Activated B cell treated with CpG ODN at 0.5 μM for 24 hours (primary cell): ENCODE measurements around the gene ARHGAP32. TPM values are rescaled to one million over a fixed set of nuclear protein-coding genes. Genes with fewer than 3 reads are reported as not detected.

Source experiments
- ATAC-seq: fragments of 200-7000 bp; cut with Tn5 transposase; one replicate; pipeline ENCODE4 v1.10.0; 2021; ENCODE audit warnings: low read depth, mild to moderate bottlenecking, moderate library complexity
- CTCF ChIA-PET: fragments of 350-600 bp; sonication (Branson Sonifier 250); formaldehyde crosslinking; loops from one replicate; lab custom pipeline; 2021; ENCODE audit warnings: antibody characterized with exemption; lab: Charles Lee
- POLR2A ChIA-PET: fragments of 350-600 bp; sonication (Branson Sonifier 250); formaldehyde crosslinking; loops from one replicate; lab custom pipeline; 2021; ENCODE audit warnings: antibody characterized with exemption; lab: Charles Lee
- DNase-seq: peaks from one replicate; pipeline ENCODE4 v3.0.0; 2022
- H3K27ac Mint-ChIP-seq: one replicate; pipeline ENCODE4 v1.8.0; 2020; ENCODE audit warnings: mixed read lengths
- H3K27me3 Mint-ChIP-seq: one replicate; pipeline ENCODE4 v1.8.0; 2021; ENCODE audit warnings: mixed read lengths
- H3K36me3 Mint-ChIP-seq: one replicate; pipeline ENCODE4 v1.8.0; 2021; ENCODE audit warnings: low read depth, mixed read lengths
- H3K4me1 Mint-ChIP-seq: one replicate; pipeline ENCODE4 v1.8.0; 2021; ENCODE audit warnings: mixed read lengths
- H3K4me3 Mint-ChIP-seq: one replicate; pipeline ENCODE4 v1.8.0; 2020; ENCODE audit warnings: mild to moderate bottlenecking, mixed read lengths
- H3K9me3 Mint-ChIP-seq: one replicate; pipeline ENCODE4 v1.8.0; 2020; ENCODE audit warnings: mixed read lengths
- intact Hi-C: fragments of 100-400 bp; cut with micrococcal nuclease; formaldehyde crosslinking; loops from one replicate; pipeline ENCODE4 v1.15.1; 2024
- total RNA-seq: library from RNA; stranded (reverse); gene quantifications from 2 replicates; pipeline ENCODE4 v1.2.3, GENCODE V29; 2022
- TF ChIP-seq, protein P1 (sequence below): fragments of 200-600 bp; IDR thresholded peaks from one replicate; pipeline ENCODE4 v1.8.0; 2022; ENCODE audit warnings: antibody characterized with exemption, mild to moderate bottlenecking

ARHGAP32 gene
- total RNA-seq, 1 donor from 2014 or later = 6.0 TPM

DNA sequence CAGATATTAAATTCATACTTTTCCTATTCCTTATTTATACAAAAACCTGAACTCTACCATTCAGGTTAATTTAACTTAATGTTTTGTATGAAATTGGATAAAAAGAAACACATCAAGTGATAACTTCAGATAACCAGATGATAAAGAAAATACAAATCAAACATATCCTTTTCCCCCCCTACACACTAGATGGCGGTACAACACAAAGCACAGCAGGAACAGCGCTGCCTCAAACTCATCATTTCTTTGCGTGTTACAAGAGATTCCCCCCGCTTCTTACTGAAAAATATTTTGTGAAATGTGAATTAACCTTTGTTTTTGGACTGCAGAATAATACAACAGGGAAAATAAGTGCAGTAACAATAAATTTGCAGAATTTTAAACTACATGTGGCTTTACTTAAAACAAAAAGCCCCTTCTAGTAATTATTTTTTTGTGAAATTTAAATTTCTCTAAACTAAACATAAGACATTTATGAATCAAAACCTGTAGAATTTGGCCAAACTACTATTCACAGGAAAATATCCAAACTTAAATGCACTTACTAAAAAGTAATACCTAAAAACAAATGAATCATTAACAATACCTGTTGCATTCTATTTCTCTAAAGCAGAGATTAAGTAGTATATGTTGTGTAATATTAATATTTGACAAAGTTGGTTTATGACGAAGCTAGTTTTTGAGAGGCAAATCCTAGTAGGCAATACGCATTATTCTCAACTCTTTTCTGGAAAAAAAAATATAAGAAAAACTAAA, 74.4 kb downstream of the ARHGAP32 start:
- no peak overlapping the region for H3K27ac Mint-ChIP-seq
- TF ChIP-seq, protein P1, sequence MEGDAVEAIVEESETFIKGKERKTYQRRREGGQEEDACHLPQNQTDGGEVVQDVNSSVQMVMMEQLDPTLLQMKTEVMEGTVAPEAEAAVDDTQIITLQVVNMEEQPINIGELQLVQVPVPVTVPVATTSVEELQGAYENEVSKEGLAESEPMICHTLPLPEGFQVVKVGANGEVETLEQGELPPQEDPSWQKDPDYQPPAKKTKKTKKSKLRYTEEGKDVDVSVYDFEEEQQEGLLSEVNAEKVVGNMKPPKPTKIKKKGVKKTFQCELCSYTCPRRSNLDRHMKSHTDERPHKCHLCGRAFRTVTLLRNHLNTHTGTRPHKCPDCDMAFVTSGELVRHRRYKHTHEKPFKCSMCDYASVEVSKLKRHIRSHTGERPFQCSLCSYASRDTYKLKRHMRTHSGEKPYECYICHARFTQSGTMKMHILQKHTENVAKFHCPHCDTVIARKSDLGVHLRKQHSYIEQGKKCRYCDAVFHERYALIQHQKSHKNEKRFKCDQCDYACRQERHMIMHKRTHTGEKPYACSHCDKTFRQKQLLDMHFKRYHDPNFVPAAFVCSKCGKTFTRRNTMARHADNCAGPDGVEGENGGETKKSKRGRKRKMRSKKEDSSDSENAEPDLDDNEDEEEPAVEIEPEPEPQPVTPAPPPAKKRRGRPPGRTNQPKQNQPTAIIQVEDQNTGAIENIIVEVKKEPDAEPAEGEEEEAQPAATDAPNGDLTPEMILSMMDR = peak; percentile 92
- POLR2A ChIA-PET = no interaction called here
- no peaks in the 10 kb centered on the region for H3K4me1 Mint-ChIP-seq
- H3K36me3 Mint-ChIP-seq = no peaks in the 10 kb centered on the region
- H3K9me3 Mint-ChIP-seq = no peaks in the 10 kb centered on the region
- H3K27me3 Mint-ChIP-seq = no peaks in the 10 kb centered on the region
- no peak overlapping the region for H3K4me3 Mint-ChIP-seq
- DNase-seq (no peak), ATAC-seq (no peak)
- CTCF ChIA-PET = interaction anchor here (0.6 to 2.7 kb wide), 6 partner anchors 12 to 1088 kb away, joined by 3 to 48 read pairs (median 3); no protein-coding TSS in a partner anchor
- intact Hi-C loops = loop anchor here (1.0 to 5.0 kb wide), 6 partner anchors 215 to 1087 kb away; no protein-coding TSS in a partner anchor

DNA sequence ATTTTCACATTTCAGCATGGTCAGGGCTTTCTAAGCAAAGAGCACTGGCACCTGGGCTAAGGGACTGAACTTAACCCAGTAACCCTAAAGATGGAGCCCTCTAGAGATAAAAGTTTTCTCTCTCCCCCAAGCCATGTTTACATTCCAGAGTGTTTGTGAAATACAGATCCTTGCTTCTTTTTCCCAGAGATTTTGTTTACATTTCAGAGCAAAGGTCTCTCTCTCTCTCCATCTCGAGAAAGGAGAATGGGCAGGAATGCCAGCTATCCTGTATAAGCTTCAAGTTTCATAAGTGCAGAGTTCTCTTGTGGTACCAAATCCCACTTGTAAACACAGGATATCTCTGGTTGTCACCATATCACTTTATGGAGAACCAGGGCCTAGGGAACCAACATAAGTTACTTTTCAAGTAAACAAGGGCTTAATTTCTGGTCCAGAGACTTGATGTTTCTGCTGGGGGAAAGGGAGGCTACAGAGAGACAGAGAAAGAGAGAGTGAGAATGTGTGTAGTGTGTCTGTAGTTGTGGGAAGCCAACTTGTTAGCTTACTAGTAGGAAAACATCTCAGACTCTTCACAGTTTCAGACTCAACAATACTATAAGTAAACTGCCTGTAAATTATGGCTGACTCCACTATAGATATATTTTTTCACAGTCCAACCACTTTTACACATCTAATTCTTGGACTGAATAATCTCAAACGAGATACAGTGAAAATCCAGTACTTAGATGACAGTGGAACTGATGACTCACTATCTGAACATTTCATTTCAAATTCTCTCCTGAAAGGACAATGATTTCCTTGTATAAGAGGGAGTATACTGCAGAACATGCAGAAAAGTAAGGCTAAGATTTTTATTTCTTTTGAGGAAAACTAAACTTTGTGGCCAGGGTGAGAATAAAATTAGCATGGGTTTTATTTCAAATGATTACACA, 76.2 kb downstream of the ARHGAP32 start:
- DNase-seq = no peak
- TF ChIP-seq, protein P1 = no peak
- intact Hi-C loops = loop anchor here (2.0 to 5.0 kb wide), 3 partner anchors 231 to 1085 kb away; no protein-coding TSS in a partner anchor
- ATAC-seq = no peak
- Mint-ChIP-seq H3K4me3 (no peak overlapping the region), H3K4me1 (no peaks in the 10 kb centered on the region), H3K9me3 (no peaks in the 10 kb centered on the region), H3K27ac (no peak overlapping the region), H3K36me3 (no peaks in the 10 kb centered on the region), H3K27me3 (no peaks in the 10 kb centered on the region)
- ChIA-PET CTCF (interaction anchor here (0.9 kb wide), 1 partner anchor 216 kb away, joined by 3 read pairs; no protein-coding TSS in a partner anchor), POLR2A (no interaction called here)

DNA sequence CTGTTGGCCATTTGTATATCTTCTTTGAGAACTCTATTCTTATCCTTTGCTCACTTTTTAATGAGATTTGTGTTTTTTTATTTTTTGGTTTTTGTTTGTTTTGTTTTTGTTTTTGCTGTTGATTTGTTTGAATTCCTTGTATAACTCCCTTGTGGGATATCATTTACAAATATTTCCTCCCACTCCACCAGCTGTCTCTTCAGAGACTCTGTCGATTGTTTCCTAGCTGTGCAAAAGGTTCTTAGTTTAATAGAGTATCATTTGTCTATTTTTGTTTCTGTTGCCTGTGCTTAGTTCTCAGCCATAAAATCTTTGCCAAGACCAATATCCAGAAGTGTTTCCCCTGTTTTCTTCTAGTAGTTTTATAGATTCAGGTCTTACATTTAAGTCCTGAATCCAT, 82.4 kb downstream of the ARHGAP32 start:
- Mint-ChIP-seq H3K4me3 (no peak overlapping the region), H3K9me3 (peaks cover 20% of the 10 kb centered on the region), H3K4me1 (no peaks in the 10 kb centered on the region), H3K27me3 (no peaks in the 10 kb centered on the region), H3K27ac (no peak overlapping the region), H3K36me3 (peaks cover 2% of the 10 kb centered on the region)
- no peak for DNase-seq
- TF ChIP-seq, protein P1 = no peak
- no peak for ATAC-seq
- ChIA-PET CTCF (no interaction called here), POLR2A (no interaction called here)
- intact Hi-C loops = no loop called here

DNA sequence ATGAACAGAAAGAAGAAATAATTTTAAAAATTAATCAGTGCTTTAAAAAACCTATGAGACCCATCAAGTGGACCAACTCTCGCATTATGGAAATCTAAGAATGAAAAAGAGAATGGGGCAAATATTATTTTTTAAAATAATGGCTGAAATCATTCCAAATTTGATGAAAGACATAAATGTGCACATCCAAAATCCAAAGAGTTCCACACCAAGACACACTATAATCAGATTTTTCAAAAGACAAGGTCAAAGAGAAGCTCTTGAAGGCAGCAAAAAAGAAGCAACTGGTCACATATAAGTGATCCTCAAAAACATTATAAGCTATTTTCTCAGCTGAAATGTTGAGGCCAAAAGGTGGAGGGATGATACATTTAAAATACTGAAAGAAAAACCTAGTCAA, 85.3 kb downstream of the ARHGAP32 start:
- intact Hi-C loops = no loop called here
- TF ChIP-seq, protein P1 = no peak
- CTCF ChIA-PET = no interaction called here
- Mint-ChIP-seq H3K27me3 (no peaks in the 10 kb centered on the region), H3K9me3 (peaks cover 25% of the 10 kb centered on the region), H3K4me3 (no peak overlapping the region), H3K27ac (no peak overlapping the region), H3K36me3 (peaks cover 5% of the 10 kb centered on the region), H3K4me1 (no peaks in the 10 kb centered on the region)
- no peak for ATAC-seq
- POLR2A ChIA-PET = no interaction called here
- no peak for DNase-seq

DNA sequence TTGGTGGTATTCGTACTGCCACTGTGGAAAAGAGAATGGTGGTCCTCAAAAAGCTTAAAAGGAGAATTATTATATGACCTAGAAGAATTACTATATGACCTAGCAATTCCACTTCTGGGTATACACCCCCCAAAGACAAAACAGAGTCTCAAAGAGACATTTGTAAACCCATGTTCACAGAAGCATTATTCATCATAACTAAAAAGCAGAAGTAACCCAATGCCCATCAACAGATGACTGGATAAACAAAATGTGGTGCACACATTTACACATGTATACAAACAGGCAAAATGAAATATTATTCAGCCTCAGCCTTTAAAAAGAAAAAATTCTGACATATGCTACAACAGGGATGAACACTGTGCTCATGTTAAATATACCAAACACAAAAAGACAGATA, 89.4 kb downstream of the ARHGAP32 start:
- peaks cover 11% of the 10 kb centered on the region for H3K36me3 Mint-ChIP-seq

More for the DNA sequence above, 89.4 kb downstream of the ARHGAP32 start:
- Mint-ChIP-seq H3K4me1 (no peaks in the 10 kb centered on the region), H3K27ac (no peak overlapping the region), H3K27me3 (no peaks in the 10 kb centered on the region), H3K9me3 (peaks cover 28% of the 10 kb centered on the region), H3K4me3 (no peak overlapping the region)
- TF ChIP-seq, protein P1 = no peak
- ATAC-seq (no peak), DNase-seq (no peak)
- ChIA-PET CTCF (no interaction called here), POLR2A (no interaction called here)
- intact Hi-C loops = no loop called here
